ENCODE data around the gene MRE11.
"Not testable (repeated sequence)": the region's sequence is repeated elsewhere in the genome, so short reads cannot be mapped to it uniquely, and the experiment has no call there.

Gene MRE11

GRCh38 chr11:94424011-94424410 lies 69.6 kb downstream of the MRE11 start:
- H3K9me3 ChIP-seq (ENCODE audit: control insufficient read depth, insufficient read depth, low read length) = no peaks in the 10 kb centered on the region
- H3K36me3 ChIP-seq (ENCODE audit: insufficient read depth, low read length) = no peaks in the 10 kb centered on the region
- no peak overlapping the region for H3K9ac ChIP-seq (ENCODE audit: low read depth, low read length)
- no peaks in the 10 kb centered on the region for H3K4me1 ChIP-seq (ENCODE audit: insufficient read depth, low read length)

- no peaks in the 10 kb centered on the region for H3K36me3 ChIP-seq (ENCODE audit: insufficient read depth, low read length)
- H3K9me3 ChIP-seq (ENCODE audit: control insufficient read depth, insufficient read depth, low read length) = no peaks in the 10 kb centered on the region
- H3K4me1 ChIP-seq (ENCODE audit: insufficient read depth, low read length) = no peaks in the 10 kb centered on the region
- no peak overlapping the region for H3K9ac ChIP-seq (ENCODE audit: low read depth, low read length)
These were observed 70.1 kb downstream of the MRE11 start for GRCh38 chr11:94423507-94423906.

- no peaks in the 10 kb centered on the region for H3K4me1 ChIP-seq (ENCODE audit: insufficient read depth, low read length)
- H3K9me3 ChIP-seq (ENCODE audit: control insufficient read depth, insufficient read depth, low read length) = no peaks in the 10 kb centered on the region
- H3K36me3 ChIP-seq (ENCODE audit: insufficient read depth, low read length) = no peaks in the 10 kb centered on the region
- H3K9ac ChIP-seq (ENCODE audit: low read depth, low read length) = no peak overlapping the region
These were observed 75.4 kb downstream of the MRE11 start for GRCh38 chr11:94418123-94418765.

- Histone ChIP-seq H3K9me3 (ENCODE audit: control insufficient read depth, insufficient read depth, low read length) (no peaks in the 10 kb centered on the region), H3K9ac (ENCODE audit: low read depth, low read length) (no peak overlapping the region), H3K36me3 (ENCODE audit: insufficient read depth, low read length) (no peaks in the 10 kb centered on the region), H3K4me1 (ENCODE audit: insufficient read depth, low read length) (no peaks in the 10 kb centered on the region)
These were observed 76.2 kb downstream of the MRE11 start for GRCh38 chr11:94417386-94417987.

GRCh38 chr11:94405062-94405833 lies 88.4 kb downstream of the MRE11 start:
- Histone ChIP-seq H3K36me3 (ENCODE audit: insufficient read depth, low read length) (no peaks in the 10 kb centered on the region), H3K9ac (ENCODE audit: low read depth, low read length) (no peak overlapping the region), H3K9me3 (ENCODE audit: control insufficient read depth, insufficient read depth, low read length) (no peaks in the 10 kb centered on the region), H3K4me1 (ENCODE audit: insufficient read depth, low read length) (peaks cover 7% of the 10 kb centered on the region; the same call in 1 of the 2 replicates)

- peaks cover 7% of the 10 kb centered on the region; the same call in 1 of the 2 replicates for H3K4me1 ChIP-seq (ENCODE audit: insufficient read depth, low read length)
- H3K9ac ChIP-seq (ENCODE audit: low read depth, low read length) = no peak overlapping the region
These were observed 91.3 kb downstream of the MRE11 start for GRCh38 chr11:94402355-94402754.

GRCh38 chr11:94401773-94402265 lies 91.8 kb downstream of the MRE11 start:
- Histone ChIP-seq H3K4me1 (ENCODE audit: insufficient read depth, low read length) (peaks cover 7% of the 10 kb centered on the region; the same call in 1 of the 2 replicates), H3K9me3 (ENCODE audit: control insufficient read depth, insufficient read depth, low read length) (no peaks in the 10 kb centered on the region), H3K36me3 (ENCODE audit: insufficient read depth, low read length) (no peaks in the 10 kb centered on the region), H3K9ac (ENCODE audit: low read depth, low read length) (peak overlapping the region; percentile 81; the same call in 1 of the 2 replicates)

More at GRCh38 chr11:94402355-94402754, 91.3 kb downstream of the MRE11 start:
- Histone ChIP-seq H3K9me3 (ENCODE audit: control insufficient read depth, insufficient read depth, low read length) (no peaks in the 10 kb centered on the region), H3K36me3 (ENCODE audit: insufficient read depth, low read length) (no peaks in the 10 kb centered on the region)

GRCh38 chr11:94400839-94401772 lies 92.5 kb downstream of the MRE11 start, which contains the start of gene GPR83:
Gene GPR83 (minus strand): TSS chr11:94401419. CDS start chr11:94401247, 172 bp downstream.
- no peaks in the 10 kb centered on the region for H3K9me3 ChIP-seq (ENCODE audit: control insufficient read depth, insufficient read depth, low read length)
- peaks cover 7% of the 10 kb centered on the region; the same call in 1 of the 2 replicates for H3K4me1 ChIP-seq (ENCODE audit: insufficient read depth, low read length)
- no peaks in the 10 kb centered on the region for H3K36me3 ChIP-seq (ENCODE audit: insufficient read depth, low read length)
- peak within 1 kb of the TSS; percentile 81 for H3K9ac ChIP-seq (ENCODE audit: low read depth, low read length)

GRCh38 chr11:94400457-94400838 lies 93.2 kb downstream of the MRE11 start:
- Histone ChIP-seq H3K9ac (ENCODE audit: low read depth, low read length) (peak overlapping the region; percentile 81; the same call in 1 of the 2 replicates), H3K9me3 (ENCODE audit: control insufficient read depth, insufficient read depth, low read length) (no peaks in the 10 kb centered on the region), H3K4me1 (ENCODE audit: insufficient read depth, low read length) (peaks cover 7% of the 10 kb centered on the region; the same call in 1 of the 2 replicates), H3K36me3 (ENCODE audit: insufficient read depth, low read length) (no peaks in the 10 kb centered on the region)

- H3K9ac ChIP-seq (ENCODE audit: low read depth, low read length) = no peak overlapping the region
- no peaks in the 10 kb centered on the region for H3K36me3 ChIP-seq (ENCODE audit: insufficient read depth, low read length)
- peaks cover 7% of the 10 kb centered on the region; the same call in 1 of the 2 replicates for H3K4me1 ChIP-seq (ENCODE audit: insufficient read depth, low read length)
- no peaks in the 10 kb centered on the region for H3K9me3 ChIP-seq (ENCODE audit: control insufficient read depth, insufficient read depth, low read length)
These were observed 93.6 kb downstream of the MRE11 start for GRCh38 chr11:94400050-94400449.

- H3K9ac ChIP-seq (ENCODE audit: low read depth, low read length) = no peak overlapping the region
- peaks cover 7% of the 10 kb centered on the region; the same call in 1 of the 2 replicates for H3K4me1 ChIP-seq (ENCODE audit: insufficient read depth, low read length)
- H3K9me3 ChIP-seq (ENCODE audit: control insufficient read depth, insufficient read depth, low read length) = no peaks in the 10 kb centered on the region
- H3K36me3 ChIP-seq (ENCODE audit: insufficient read depth, low read length) = no peaks in the 10 kb centered on the region
These were observed 95.5 kb downstream of the MRE11 start for GRCh38 chr11:94398101-94398500.

- Histone ChIP-seq H3K9ac (ENCODE audit: low read depth, low read length) (no peak overlapping the region), H3K9me3 (ENCODE audit: control insufficient read depth, insufficient read depth, low read length) (no peaks in the 10 kb centered on the region), H3K36me3 (ENCODE audit: insufficient read depth, low read length) (no peaks in the 10 kb centered on the region)
These were observed 97.4 kb downstream of the MRE11 start for GRCh38 chr11:94396282-94396681.

GRCh38 chr11:94391937-94392336 lies 101.7 kb downstream of the MRE11 start:
- not testable (repeated sequence) for H3K4me1 ChIP-seq (ENCODE audit: insufficient read depth, low read length); H3K9ac ChIP-seq (ENCODE audit: low read depth, low read length); H3K36me3 ChIP-seq (ENCODE audit: insufficient read depth, low read length); H3K9me3 ChIP-seq (ENCODE audit: control insufficient read depth, insufficient read depth, low read length)

More at GRCh38 chr11:94396282-94396681, 97.4 kb downstream of the MRE11 start:
- no peaks in the 10 kb centered on the region for H3K4me1 ChIP-seq (ENCODE audit: insufficient read depth, low read length)
